Amniotic epithelial cell (primary cell): Measurements from ENCODE around the gene CLCA2.

ENCODE experiments used
- DNase-seq: peaks from one replicate; pipeline ENCODE4 v3.0.0-alpha.2; 2010; ENCODE audit warnings: low read depth

The CLCA2 gene

DNA sequence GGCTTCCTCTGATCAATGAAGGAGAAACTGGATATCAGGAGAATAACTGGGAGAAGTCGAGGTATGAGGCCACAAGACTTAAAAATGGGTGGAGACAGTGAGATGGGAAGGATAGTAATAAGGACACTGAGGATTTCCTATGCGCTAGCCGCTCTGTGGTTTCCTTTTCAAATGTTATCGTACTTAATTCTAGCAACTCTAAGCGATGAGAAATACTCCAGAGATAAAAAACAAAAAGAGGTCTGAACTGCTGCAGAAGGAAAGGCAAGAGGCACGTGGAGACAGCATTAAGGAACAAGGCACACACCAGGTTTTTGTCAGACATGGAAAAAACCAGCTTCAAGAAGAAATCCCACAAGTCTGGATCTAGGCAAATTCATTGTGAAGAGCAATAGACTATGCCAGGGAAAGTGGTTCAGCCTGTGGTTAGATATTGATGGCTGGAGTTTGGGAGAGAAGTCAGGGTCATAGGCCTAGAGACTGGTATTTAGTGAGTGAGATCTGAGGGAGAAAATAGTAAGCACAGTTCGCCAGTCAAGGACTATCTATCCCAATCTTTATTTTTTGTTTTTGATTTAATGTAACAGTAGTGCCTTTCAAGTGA is 5.3 kb downstream of the CLCA2 start:
- DNase-seq = peak; percentile 52

DNA sequence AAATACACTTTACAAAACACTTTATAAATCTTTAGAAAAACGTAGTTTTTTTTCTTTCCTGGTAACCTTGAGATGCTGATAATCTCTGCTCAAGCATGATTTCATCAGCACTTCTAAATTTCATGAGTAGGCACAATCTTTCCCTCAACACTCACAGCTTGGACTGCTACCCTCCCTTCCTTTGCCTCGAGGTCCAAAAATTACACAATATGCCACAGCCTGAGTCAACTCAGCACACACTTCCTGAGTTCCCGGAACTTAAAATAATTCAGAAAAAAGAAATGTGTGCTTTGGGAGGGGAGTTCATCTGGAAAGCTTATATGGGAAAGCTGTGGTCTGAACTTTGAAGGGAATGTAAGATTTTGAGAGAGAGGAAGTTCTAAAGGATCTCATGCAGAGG is 5.9 kb downstream of the CLCA2 start:
- DNase-seq = peak; percentile 97

DNA sequence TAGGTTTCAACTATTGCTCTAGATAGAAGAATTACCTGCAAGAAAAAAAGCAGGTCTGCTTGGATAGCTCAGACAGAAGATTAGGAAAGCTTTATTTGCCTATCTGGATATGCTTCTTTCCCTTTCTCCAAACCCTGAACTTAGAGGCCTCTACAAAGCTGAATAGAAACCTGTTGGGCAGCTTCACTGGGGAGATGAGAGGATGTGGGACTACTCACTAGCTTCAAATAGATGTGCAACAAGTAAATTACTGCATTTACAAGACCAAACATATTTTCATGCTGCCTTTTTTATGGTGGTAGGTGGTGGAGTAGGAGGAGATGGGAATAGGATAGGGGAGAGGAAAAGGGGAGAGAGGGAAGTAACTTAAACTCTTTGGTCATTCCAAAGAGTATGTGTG is 6.4 kb downstream of the CLCA2 start:
- no peak for DNase-seq

DNA sequence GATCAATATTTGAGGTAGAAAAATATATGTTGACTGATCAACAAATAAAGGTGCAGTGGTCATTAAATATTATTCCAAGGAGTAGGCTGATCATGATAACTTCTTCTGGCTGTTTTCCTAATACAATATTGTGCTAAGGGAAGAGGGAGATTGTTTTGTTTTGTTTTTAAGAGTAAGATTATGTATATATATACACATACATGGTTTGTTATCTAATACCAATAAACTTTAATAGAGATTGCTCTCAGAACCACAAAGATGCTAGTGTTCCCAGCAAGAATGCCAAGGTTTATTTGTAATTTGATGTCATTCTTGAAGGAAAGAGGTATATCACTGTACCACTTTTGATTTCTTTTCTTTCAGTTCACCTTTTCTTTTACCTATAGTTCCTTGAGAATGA is 10.1 kb downstream of the CLCA2 start:
- DNase-seq = no peak

DNA sequence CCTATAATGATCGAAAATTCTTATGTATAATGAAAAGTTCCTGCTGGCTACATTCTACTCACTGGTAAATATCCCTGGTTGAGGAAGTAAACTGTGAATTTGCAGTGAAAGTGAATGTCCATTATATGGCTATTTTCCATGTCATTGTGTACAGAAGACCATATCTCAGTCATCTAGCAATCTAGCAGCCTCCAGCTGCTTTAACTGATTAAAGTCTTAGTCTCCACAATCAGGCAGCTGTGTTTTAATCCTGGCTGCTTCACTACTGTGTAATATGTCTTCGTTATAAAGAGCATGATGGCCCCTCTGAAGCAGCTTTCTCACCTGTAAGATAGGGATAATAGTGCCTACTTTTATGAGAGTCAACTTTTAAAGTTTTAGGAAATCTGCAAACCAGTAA is 11.4 kb downstream of the CLCA2 start:
- no peak for DNase-seq

GRCh38 chr1:86436041-86436440 is 12.1 kb downstream of the CLCA2 start:
- no peak for DNase-seq

DNA sequence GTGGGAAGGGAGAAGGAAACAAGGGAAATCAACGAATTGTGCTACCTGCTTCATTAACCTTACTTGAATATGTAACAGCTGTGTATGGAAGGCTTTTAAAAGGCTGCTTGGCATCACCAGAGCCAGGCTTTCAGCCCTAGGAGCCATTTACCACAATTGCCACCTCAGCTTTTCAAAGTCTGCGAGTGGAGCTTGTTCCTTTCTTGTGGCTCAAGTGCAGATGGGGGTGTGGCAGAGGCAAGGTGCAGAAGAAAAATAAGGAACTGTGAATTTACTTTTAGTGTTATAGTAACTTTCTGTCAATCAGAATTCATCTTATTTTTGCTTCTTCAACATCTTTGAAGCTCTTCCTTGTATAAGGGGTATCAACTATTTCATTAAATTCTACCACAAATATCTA is 17.6 kb downstream of the CLCA2 start:
- no peak for DNase-seq

GRCh38 chr1:86441997-86442396 is 18.0 kb downstream of the CLCA2 start:
- no peak for DNase-seq

DNA sequence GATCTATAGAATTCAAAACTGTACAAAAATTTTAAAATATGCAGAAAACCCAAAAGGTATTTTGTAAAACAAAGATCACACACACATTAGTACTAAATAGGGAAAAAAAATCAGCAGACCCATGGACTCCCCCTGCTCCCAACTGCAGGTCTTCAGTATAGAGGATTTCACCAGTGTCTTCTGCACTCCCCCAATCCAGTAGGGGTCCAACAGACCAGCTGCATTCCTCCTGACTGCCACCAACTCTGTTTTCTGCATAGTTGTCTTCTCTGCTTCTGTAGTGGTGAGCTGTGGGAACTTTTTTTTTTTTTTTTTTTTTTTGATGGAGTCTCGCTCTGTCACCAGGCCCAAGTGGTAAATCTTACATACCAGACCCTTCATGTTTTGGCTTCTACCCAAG is 21.9 kb downstream of the CLCA2 start:
- DNase-seq = no peak

GRCh38 chr1:86447198-86447790 is 23.3 kb downstream of the CLCA2 start:
- DNase-seq = no peak

- no peak for DNase-seq
Observed at GRCh38 chr1:86448670-86449069, 24.7 kb downstream of the CLCA2 start.

DNA sequence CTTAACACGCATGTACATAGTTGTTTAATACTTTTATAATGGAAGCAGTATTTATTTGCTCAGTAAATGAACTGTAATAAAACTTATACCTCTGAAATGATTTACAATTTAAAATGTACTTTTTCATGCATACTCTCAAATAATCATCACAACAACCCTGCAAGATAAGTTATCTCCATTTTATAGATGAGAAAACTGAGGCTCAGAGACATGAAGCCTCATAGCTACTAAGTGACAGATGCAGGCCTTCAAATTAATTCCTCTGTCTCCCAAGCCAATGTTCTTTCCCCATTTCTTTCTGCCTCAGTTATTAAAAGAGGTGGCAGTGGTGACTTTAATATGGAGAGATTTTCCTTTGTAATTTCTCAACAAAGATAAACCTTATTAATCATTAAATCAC is 25.1 kb downstream of the CLCA2 start:
- no peak for DNase-seq

DNA sequence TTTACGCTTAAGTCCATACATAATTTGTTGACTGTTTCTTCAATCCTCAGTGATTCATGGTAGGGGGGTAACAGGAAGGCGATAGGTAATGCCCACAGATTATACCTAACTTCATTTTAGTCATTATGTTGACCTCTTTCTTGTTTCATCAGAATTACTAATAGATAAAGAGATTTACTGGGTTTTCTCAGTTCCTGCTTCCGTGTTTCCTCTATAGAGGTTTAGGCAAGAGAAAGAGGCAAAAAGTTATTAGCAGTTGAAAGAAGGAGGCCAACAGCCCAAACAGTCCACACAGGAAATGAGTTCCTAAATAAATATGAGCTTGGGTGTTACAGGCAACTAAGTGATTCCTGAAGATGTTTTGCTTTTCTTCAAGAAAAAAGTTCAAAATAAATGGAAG is 26.9 kb downstream of the CLCA2 start:
- no peak for DNase-seq

DNA sequence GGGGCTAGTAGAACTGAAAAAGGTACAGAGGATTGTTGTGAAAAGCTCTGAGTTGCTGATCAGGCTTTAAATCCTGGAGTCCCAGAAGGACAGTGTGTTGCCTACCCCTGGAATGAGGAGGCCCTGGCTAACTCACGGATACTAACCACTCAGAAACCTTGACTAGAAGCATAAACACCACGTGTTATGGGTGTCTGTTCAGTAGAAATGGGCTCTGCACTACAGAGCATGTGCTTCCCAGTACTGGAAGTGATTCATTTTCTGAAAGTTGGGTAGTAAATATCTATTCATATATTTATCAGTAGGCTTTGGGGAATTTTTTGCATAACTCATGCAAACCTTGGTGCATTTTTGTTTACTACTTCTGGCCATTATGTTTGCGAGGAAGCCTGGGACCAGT is 29.7 kb downstream of the CLCA2 start:
- peak; percentile 8 for DNase-seq

DNA sequence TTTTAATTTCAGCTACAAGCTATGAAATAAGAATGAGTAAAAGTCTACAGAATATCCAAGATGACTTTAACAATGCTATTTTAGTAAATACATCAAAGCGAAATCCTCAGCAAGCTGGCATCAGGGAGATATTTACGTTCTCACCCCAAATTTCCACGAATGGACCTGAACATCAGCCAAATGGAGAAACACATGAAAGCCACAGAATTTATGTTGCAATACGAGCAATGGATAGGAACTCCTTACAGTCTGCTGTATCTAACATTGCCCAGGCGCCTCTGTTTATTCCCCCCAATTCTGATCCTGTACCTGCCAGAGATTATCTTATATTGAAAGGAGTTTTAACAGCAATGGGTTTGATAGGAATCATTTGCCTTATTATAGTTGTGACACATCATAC is 31.1 kb downstream of the CLCA2 start:
- DNase-seq = no peak

DNA sequence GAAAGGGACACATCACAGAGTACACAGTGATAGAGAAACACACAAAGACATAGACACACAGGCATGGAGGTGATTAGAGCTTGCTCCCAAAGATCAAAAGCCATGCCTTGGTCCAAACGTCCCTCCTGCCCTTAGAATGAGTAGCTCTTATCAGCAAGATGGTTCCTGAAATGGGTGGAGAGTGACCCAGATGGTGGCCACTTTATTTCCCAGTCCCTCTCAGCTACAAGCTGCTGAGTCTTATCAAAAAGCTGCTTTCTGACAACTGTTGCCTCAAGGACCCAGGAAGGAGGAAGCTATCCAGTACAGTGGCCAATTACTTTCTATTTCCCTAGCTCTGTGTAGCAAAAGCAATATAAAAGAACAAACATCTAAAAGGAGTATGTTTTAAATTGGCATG is 37.0 kb downstream of the CLCA2 start:
- no peak for DNase-seq

DNA sequence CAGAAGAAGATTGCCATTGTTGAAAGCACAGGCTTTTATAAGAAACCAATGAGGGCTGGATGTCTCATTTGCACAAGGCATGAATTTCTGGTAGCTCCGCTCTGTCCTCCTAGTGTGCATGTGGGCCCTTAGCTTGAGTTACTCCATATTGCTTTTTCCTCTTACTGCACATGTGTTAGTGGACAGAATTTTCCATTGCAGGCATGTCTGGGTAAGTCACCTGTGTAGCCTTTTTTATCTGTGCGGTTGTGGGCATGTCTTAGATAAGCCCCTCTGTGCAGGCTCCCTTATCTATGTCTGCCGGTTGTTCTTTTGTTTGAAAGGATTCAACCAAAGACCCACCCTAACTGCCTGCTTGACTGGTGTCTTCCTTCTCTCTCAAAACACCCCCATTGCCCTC is 37.5 kb downstream of the CLCA2 start:
- DNase-seq = no peak

- no peak for DNase-seq
Observed at GRCh38 chr1:86464819-86465218, 40.8 kb downstream of the CLCA2 start.

GRCh38 chr1:86466109-86466844 is 42.3 kb downstream of the CLCA2 start:
- DNase-seq = no peak

GRCh38 chr1:86466986-86467385 is 43.0 kb downstream of the CLCA2 start:
- DNase-seq = peak; percentile 1

- no peak for DNase-seq
Observed at GRCh38 chr1:86468501-86468977, 44.6 kb downstream of the CLCA2 start, which contains the start of gene CLCA1. Gene CLCA1 (plus strand): TSS chr1:86468927. CDS start chr1:86468972, 45 bp downstream.

GRCh38 chr1:86470859-86471258 is 46.9 kb downstream of the CLCA2 start:
- DNase-seq = no peak

DNA sequence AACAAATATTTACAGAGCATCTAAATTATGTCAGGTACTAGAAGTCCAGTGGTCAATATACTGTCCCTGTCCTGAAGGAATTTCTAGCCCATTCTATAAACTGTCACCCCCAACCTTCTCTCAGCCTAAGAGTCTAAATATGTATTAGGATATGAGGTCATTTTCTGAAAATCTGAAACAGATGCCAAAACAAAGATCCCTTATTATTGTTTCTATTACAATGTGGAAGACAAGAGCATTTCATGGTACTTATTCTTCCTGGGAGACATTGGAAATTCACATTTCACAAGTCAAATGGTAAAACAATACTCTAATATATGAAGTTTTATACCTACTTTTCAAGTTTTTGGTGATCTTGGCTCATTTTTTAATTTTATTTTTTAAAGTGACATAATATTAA is 47.3 kb downstream of the CLCA2 start:
- DNase-seq = no peak
